SK-N-SH treated with all-trans-retinoic acid at 6 μM for 48 hours (cell line): ENCODE results near the gene ARID3B.

Experiments
- ATAC-seq: fragments of 200-7000 bp; cut with Tn5 transposase; 3 replicates; pipeline ENCODE4 v1.9.1; 2020; ENCODE audit warnings: mild to moderate bottlenecking, moderate library complexity
- ARNTL ChIP-seq: fragments of 450-650 bp; formaldehyde crosslinking; IDR thresholded peaks from 2 replicates; pipeline ENCODE4 v1.5.0; 2020; ENCODE audit warnings: low read depth, mild to moderate bottlenecking, moderate library complexity, borderline replicate concordance
- BACH2 ChIP-seq: fragments of 250-450 bp; sonication (Bioruptor Pico); IDR thresholded peaks from 2 replicates; pipeline ENCODE4 v1.9.0; 2021; ENCODE audit warnings: mild to moderate bottlenecking, borderline replicate concordance
- CREB5 ChIP-seq: fragments of 250-450 bp; sonication (Bioruptor Pico); IDR thresholded peaks from 2 replicates; pipeline ENCODE4 v1.5.1; 2020; ENCODE audit warnings: low read depth, mild to moderate bottlenecking, moderate library complexity
- CSDC2 ChIP-seq: fragments of 250-450 bp; sonication (Bioruptor Pico); IDR thresholded peaks from 2 replicates; pipeline ENCODE4 v1.5.0; 2020; ENCODE audit warnings: mild to moderate bottlenecking, moderate library complexity
- CSRNP3 ChIP-seq: fragments of 250-450 bp; sonication (Bioruptor Pico); IDR thresholded peaks from 2 replicates; pipeline ENCODE4 v1.5.1; 2021; ENCODE audit warnings: mild to moderate bottlenecking, moderate library complexity
- ESRRG ChIP-seq: fragments of 250-450 bp; sonication (Bioruptor Pico); IDR thresholded peaks from 2 replicates; pipeline ENCODE4 v1.6.1; 2021; ENCODE audit warnings: mild to moderate bottlenecking
- GLIS3 ChIP-seq: fragments of 250-450 bp; sonication (Bioruptor Pico); IDR thresholded peaks from 2 replicates; pipeline ENCODE4 v1.5.0; 2020; ENCODE audit warnings: mild to moderate bottlenecking, moderate library complexity
- ISL1 ChIP-seq: fragments of 250-450 bp; sonication (Bioruptor Pico); IDR thresholded peaks from 2 replicates; pipeline ENCODE4 v2.1.2; 2022; ENCODE audit warnings: mild to moderate bottlenecking, moderate library complexity
- OSR1 ChIP-seq: fragments of 250-450 bp; sonication (Bioruptor Pico); IDR thresholded peaks from 2 replicates; pipeline ENCODE4 v1.8.0; 2022; ENCODE audit warnings: moderate library complexity, mild to moderate bottlenecking, inconsistent platforms
- PATZ1 ChIP-seq: fragments of 250-450 bp; sonication (Bioruptor Pico); IDR thresholded peaks from 2 replicates; pipeline ENCODE4 v1.8.0; 2020; ENCODE audit warnings: mild to moderate bottlenecking, moderate library complexity, borderline replicate concordance
- POU6F1 ChIP-seq: fragments of 250-450 bp; sonication (Bioruptor Pico); IDR thresholded peaks from 2 replicates; pipeline ENCODE4 v1.8.0; 2021; ENCODE audit warnings: low read depth, mild to moderate bottlenecking, moderate library complexity, borderline replicate concordance
- PPARA ChIP-seq: fragments of 250-450 bp; sonication (Bioruptor Pico); IDR thresholded peaks from 2 replicates; pipeline ENCODE4 v1.5.0; 2020; ENCODE audit warnings: mild to moderate bottlenecking, borderline replicate concordance
- RARB ChIP-seq: fragments of 250-450 bp; sonication (Bioruptor Pico); IDR thresholded peaks from 2 replicates; pipeline ENCODE4 v1.8.0; 2021; ENCODE audit warnings: mild to moderate bottlenecking, moderate library complexity
- SNAI2 ChIP-seq: fragments of 250-450 bp; sonication (Bioruptor Pico); IDR thresholded peaks from 2 replicates; pipeline ENCODE4 v1.5.0; 2020; ENCODE audit warnings: mild to moderate bottlenecking, moderate library complexity
- TCF4 ChIP-seq: fragments of 250-450 bp; sonication (Bioruptor Pico); IDR thresholded peaks from 2 replicates; pipeline ENCODE4 v1.8.0; 2021; ENCODE audit warnings: mild to moderate bottlenecking, moderate library complexity, borderline replicate concordance
- ZC3H10 ChIP-seq: fragments of 250-450 bp; sonication (Bioruptor Pico); IDR thresholded peaks from 2 replicates; pipeline ENCODE4 v1.5.1; 2021; ENCODE audit warnings: mild to moderate bottlenecking, moderate library complexity
- ZFP3 ChIP-seq: fragments of 250-450 bp; sonication (Bioruptor Pico); IDR thresholded peaks from 2 replicates; pipeline ENCODE4 v1.5.0; 2020; ENCODE audit warnings: mild to moderate bottlenecking, moderate library complexity
- ZFP30 ChIP-seq: fragments of 450-650 bp; formaldehyde crosslinking; IDR thresholded peaks from 2 replicates; pipeline ENCODE4 v1.5.0; 2022; ENCODE audit warnings: mild to moderate bottlenecking, moderate library complexity
- ZNF565 ChIP-seq: fragments of 450-650 bp; formaldehyde crosslinking; conservative IDR thresholded peaks from 2 replicates; pipeline ENCODE4 v1.5.0; 2020; ENCODE audit warnings: low read depth, mild to moderate bottlenecking, moderate library complexity
- ZNF70 ChIP-seq: fragments of 450-650 bp; formaldehyde crosslinking; IDR thresholded peaks from 2 replicates; pipeline ENCODE4 v1.5.0; 2020; ENCODE audit warnings: mild to moderate bottlenecking, moderate library complexity
- ZNF8 ChIP-seq: fragments of 450-650 bp; formaldehyde crosslinking; IDR thresholded peaks from 2 replicates; pipeline ENCODE4 v1.5.0; 2020; ENCODE audit warnings: mild to moderate bottlenecking, moderate library complexity
- TF ChIP-seq, protein P1 (sequence below): fragments of 250-450 bp; sonication (Bioruptor Pico); IDR thresholded peaks from 2 replicates; pipeline ENCODE4 v1.5.0; 2020; ENCODE audit warnings: mild to moderate bottlenecking, moderate library complexity

The ARID3B gene

GRCh38 chr15:74568594-74568993, 27.6 kb downstream of the ARID3B start:
- no peak for ATAC-seq
- TF ChIP-seq SNAI2 (CRISPR knock-in tag) (no peak), BACH2 (CRISPR knock-in tag) (no peak), ZNF70 (CRISPR knock-in tag) (no peak), RARB (no peak), ZFP30 (CRISPR knock-in tag) (no peak), POU6F1 (CRISPR knock-in tag) (no peak)

DNA sequence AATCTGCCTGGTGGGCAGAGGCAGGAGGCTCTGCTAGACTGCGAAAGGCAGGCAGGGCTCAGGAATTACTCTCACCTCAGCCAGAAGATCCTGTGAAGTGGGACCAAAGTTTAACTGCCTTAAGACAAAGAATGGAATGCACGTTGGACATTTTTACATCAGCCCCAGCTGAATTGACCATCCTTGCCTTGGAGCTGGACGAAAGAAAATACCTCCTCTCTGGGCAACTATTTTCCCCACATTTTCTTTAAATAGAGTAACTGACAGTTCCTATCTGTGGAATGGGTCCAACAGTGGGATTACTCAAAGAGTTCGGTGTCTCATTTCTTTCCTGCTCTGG, 28.7 kb downstream of the ARID3B start:
- TF ChIP-seq PATZ1 (CRISPR knock-in tag) (no peak), ESRRG (CRISPR knock-in tag) (no peak), POU6F1 (CRISPR knock-in tag) (no peak), RARB (no peak), TCF4 (CRISPR knock-in tag) (no peak), ISL1 (CRISPR knock-in tag) (no peak), ZC3H10 (CRISPR knock-in tag) (no peak), ZFP3 (no peak), BACH2 (CRISPR knock-in tag) (no peak), OSR1 (CRISPR knock-in tag) (no peak), CSDC2 (CRISPR knock-in tag) (no peak), ZNF8 (CRISPR knock-in tag) (no peak), PPARA (CRISPR knock-in tag) (no peak), SNAI2 (CRISPR knock-in tag) (no peak), ZNF565 (CRISPR knock-in tag) (no peak), ZFP30 (CRISPR knock-in tag) (no peak), CSRNP3 (CRISPR knock-in tag) (no peak), CREB5 (CRISPR knock-in tag) (no peak)
- TF ChIP-seq, protein P1, sequence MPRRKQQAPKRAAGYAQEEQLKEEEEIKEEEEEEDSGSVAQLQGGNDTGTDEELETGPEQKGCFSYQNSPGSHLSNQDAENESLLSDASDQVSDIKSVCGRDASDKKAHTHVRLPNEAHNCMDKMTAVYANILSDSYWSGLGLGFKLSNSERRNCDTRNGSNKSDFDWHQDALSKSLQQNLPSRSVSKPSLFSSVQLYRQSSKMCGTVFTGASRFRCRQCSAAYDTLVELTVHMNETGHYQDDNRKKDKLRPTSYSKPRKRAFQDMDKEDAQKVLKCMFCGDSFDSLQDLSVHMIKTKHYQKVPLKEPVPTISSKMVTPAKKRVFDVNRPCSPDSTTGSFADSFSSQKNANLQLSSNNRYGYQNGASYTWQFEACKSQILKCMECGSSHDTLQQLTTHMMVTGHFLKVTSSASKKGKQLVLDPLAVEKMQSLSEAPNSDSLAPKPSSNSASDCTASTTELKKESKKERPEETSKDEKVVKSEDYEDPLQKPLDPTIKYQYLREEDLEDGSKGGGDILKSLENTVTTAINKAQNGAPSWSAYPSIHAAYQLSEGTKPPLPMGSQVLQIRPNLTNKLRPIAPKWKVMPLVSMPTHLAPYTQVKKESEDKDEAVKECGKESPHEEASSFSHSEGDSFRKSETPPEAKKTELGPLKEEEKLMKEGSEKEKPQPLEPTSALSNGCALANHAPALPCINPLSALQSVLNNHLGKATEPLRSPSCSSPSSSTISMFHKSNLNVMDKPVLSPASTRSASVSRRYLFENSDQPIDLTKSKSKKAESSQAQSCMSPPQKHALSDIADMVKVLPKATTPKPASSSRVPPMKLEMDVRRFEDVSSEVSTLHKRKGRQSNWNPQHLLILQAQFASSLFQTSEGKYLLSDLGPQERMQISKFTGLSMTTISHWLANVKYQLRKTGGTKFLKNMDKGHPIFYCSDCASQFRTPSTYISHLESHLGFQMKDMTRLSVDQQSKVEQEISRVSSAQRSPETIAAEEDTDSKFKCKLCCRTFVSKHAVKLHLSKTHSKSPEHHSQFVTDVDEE, result no peak
- no peak for ATAC-seq

DNA sequence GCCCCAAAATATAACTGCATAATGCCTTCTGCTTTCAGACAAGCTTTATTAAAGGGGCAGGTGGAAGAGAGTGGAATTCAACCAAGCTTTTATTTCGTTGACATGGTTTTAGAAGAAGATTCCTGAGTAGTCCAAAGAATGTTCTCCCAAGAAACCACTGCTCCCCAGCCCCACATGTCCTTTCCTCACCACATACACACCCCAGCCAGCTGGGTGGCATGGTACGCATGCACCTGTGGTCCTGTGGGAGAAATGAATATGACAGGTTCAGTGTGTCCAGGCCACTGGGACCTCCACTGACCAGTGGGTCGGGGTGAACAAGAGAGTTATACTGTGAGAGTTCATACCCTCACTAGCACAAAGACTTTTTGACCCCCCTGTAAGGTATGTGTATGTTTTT, 30.2 kb downstream of the ARID3B start:
- TF ChIP-seq BACH2 (CRISPR knock-in tag) (no peak), ZFP30 (CRISPR knock-in tag) (no peak), ZC3H10 (CRISPR knock-in tag) (no peak), SNAI2 (CRISPR knock-in tag) (no peak), ZNF8 (CRISPR knock-in tag) (no peak), ARNTL (no peak), ISL1 (CRISPR knock-in tag) (no peak), OSR1 (CRISPR knock-in tag) (no peak), GLIS3 (CRISPR knock-in tag) (no peak), ZFP3 (no peak), PATZ1 (CRISPR knock-in tag) (no peak), TCF4 (CRISPR knock-in tag) (no peak)
- TF ChIP-seq, protein P1, result no peak

More for the DNA sequence above, 30.2 kb downstream of the ARID3B start:
- ATAC-seq, result no peak
